Uterus (tissue), 4 donors: ENCODE results near the gene GRID2. TPM values are rescaled to one million over a fixed set of nuclear protein-coding genes. Genes with fewer than 3 reads are reported as not detected.

Experiments used
- DNase-seq, 2 donors: peaks; one replicate each; pipeline ENCODE4 v3.0.0-alpha.2; 2019 to 2020
- H3K27ac ChIP-seq, 2 donors: fragments of 200-600 bp; sonication (generic); 1 replicate in 1 of 2; 2 replicates in 1 of 2; pipeline ENCODE4 v1.5.1; 2016 to 2018
- H3K27me3 ChIP-seq, 2 donors: fragments of 200-600 bp; sonication (generic); one replicate each; pipeline ENCODE4 v1.5.1; 2018 to 2019; ENCODE audit warnings: control low read depth in 1 of 2
- H3K36me3 ChIP-seq, 2 donors: fragments of 200-600 bp; sonication (generic); one replicate each; pipeline ENCODE4 v1.5.1; 2019; ENCODE audit warnings: control low read depth in 1 of 2
- H3K4me1 ChIP-seq, 2 donors: fragments of 200-600 bp; sonication (generic); one replicate each; pipeline ENCODE4 v1.5.1; 2018 to 2019; ENCODE audit warnings: control low read depth in 1 of 2
- H3K4me3 ChIP-seq, 2 donors: fragments of 200-600 bp; sonication (generic); 1 replicate in 1 of 2; 2 replicates in 1 of 2; pipeline ENCODE4 v1.5.1; 2018 to 2019; ENCODE audit warnings: mild to moderate bottlenecking in 1 of 2
- H3K9me3 ChIP-seq, 2 donors: fragments of 200-600 bp; sonication (generic); one replicate each; pipeline ENCODE4 v1.5.1; 2019; ENCODE audit warnings: control low read depth in 1 of 2
- CTCF ChIP-seq, 4 experiments: fragments of 200-600 bp in 2 of 4; fragments of 450-650 bp in 2 of 4; sonication (generic) in 2 of 4; IDR thresholded peaks; one replicate each; pipeline ENCODE4 v1.5.1; 2016 to 2019; ENCODE audit warnings: antibody characterized with exemption in 4 of 4, mild to moderate bottlenecking in 2 of 4, moderate library complexity in 1 of 4
- POLR2A ChIP-seq, 2 donors: fragments of 450-650 bp; IDR thresholded peaks; one replicate each; pipeline ENCODE4 v1.6.1; 2016; ENCODE audit warnings: antibody characterized with exemption in 2 of 2, mild to moderate bottlenecking in 1 of 2, moderate library complexity in 1 of 2
- intact Hi-C: fragments of 100-400 bp; cut with DNase I; formaldehyde crosslinking; loops from one replicate; pipeline ENCODE4 v1.15.1; 2023; ENCODE audit warnings: low total_unique reads
- total RNA-seq, 4 donors: library from RNA; depleted of rRNA in 3 of 4; stranded (reverse); fragments of >200 nt in 3 of 4; gene quantifications; one replicate each; pipeline versions ENCODE4 v1.1.0 to v1.2.4, GENCODE V29; 2014 to 2023
- donor health status: DM: yes; HTN: yes; CAD: no.

The GRID2 gene
- total RNA-seq, 4 donors from 2014 or later, result 0.27 to 33.3 (median 0.59) TPM; not detected in 1

GRCh38 chr4:92279296-92279695, 24.5 kb upstream of the GRID2 start:
- TF ChIP-seq CTCF (IDR thresholded peaks at IDR 0.05) (no peak), POLR2A (IDR thresholded peaks at IDR 0.05) (no peak)
- no peak overlapping the region for H3K4me3 ChIP-seq
- H3K4me1 ChIP-seq, result no peaks in the 10 kb centered on the region
- H3K36me3 ChIP-seq, result no peaks in the 10 kb centered on the region
- intact Hi-C loops, result no loop called here
- H3K27me3 ChIP-seq, result no peaks in the 10 kb centered on the region
- no peaks in the 10 kb centered on the region for H3K9me3 ChIP-seq
- H3K27ac ChIP-seq, result no peak overlapping the region
- DNase-seq, result no peak

- TF ChIP-seq CTCF (IDR thresholded peaks at IDR 0.05) (no peak), POLR2A (IDR thresholded peaks at IDR 0.05) (no peak)
- Histone ChIP-seq H3K36me3 (no peaks in the 10 kb centered on the region), H3K27ac (no peak overlapping the region), H3K9me3 (no peaks in the 10 kb centered on the region), H3K27me3 (peaks cover 0 to 19% of the 10 kb centered on the region in 2 donors), H3K4me1 (peaks cover 0 to 5% of the 10 kb centered on the region in 2 donors), H3K4me3 (no peak overlapping the region)
- intact Hi-C loops, result no loop called here
- no peak for DNase-seq
Measured at GRCh38 chr4:92299152-92299551, 4.6 kb upstream of the GRID2 start.

- H3K27me3 ChIP-seq, result peaks cover 0 to 40% of the 10 kb centered on the region in 2 donors
Measured at GRCh38 chr4:92304121-92304520, 355 bp downstream of the GRID2 start.

DNA sequence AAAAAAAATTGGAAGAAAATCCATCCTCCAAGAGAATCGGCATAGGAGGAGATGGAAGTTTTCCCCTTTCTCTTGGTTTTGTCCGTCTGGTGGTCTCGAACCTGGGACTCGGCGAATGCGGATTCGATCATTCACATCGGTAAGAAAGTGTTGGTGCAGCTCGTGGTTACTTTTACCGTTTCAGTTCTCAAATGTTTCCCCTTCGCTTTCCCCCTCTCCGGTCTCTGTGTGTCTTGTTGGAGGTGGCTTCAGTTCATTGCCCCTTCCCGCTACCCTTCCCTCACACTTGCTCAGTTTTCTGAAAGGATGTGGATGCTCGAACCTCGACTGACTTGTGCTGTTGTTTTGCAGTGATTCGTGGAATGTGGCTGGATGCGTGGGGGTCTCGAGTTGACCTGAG, 840 bp downstream of the GRID2 start:
- intact Hi-C loops, result no loop called here
- peak overlapping the region in 1 of 2 donors; percentile 13 for H3K4me3 ChIP-seq
- peaks cover 0 to 14% of the 10 kb centered on the region in 2 donors for H3K4me1 ChIP-seq
- no peak for TF ChIP-seq CTCF (IDR thresholded peaks at IDR 0.05)
- no peak for TF ChIP-seq POLR2A (IDR thresholded peaks at IDR 0.05)
- no peaks in the 10 kb centered on the region for H3K9me3 ChIP-seq
- H3K27ac ChIP-seq, result no peak overlapping the region
- H3K36me3 ChIP-seq, result no peaks in the 10 kb centered on the region
- peaks cover 0 to 40% of the 10 kb centered on the region in 2 donors for H3K27me3 ChIP-seq
- DNase-seq, result no peak

More at GRCh38 chr4:92304121-92304520, 355 bp downstream of the GRID2 start:
- intact Hi-C loops, result no loop called here
- no peak for DNase-seq
- H3K4me1 ChIP-seq, result peaks cover 0 to 14% of the 10 kb centered on the region in 2 donors
- H3K36me3 ChIP-seq, result no peaks in the 10 kb centered on the region
- H3K27ac ChIP-seq, result no peak overlapping the region
- TF ChIP-seq POLR2A (IDR thresholded peaks at IDR 0.05) (no peak), CTCF (IDR thresholded peaks at IDR 0.05) (no peak)
- no peaks in the 10 kb centered on the region for H3K9me3 ChIP-seq
- no peak overlapping the region for H3K4me3 ChIP-seq

DNA sequence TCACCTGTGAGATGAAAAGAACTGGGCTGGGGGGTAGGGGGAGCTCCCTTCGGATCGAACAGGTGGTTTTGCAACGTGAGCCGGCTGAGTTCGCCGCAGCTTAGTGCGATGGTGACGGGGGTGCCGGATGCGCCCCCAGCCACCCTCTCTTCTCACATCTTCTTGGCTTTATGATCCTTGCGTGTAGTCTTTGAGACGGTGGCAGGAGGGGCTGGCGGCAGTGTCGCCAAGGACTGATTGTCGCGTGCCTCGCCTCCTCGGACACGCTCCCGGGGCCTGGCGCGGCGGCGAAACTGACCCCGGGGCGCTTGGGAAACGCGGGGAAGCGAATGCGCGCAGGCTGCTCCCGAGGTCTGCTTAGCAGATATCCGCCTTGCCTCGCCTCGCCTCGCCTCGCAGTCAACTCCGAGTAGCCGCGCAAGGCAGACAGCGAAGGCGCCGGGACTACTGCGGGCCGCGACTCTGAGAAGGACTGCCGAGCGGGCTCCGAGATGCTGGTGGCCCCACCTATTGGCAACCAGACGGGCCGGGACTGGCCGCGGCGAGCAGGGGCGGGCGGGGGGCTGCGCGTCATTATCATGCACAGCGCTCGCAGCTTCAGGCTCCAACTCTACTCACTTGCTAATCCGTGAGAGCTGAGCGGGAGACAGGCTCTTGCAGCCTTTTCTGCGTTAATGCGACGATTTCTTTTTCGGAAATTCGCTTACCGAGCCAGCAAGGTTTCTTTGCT, 1.5 kb downstream of the GRID2 start:
- DNase-seq, result no peak
- intact Hi-C loops, result no loop called here
- Histone ChIP-seq H3K4me3 (peak overlapping the region; percentile 10 to 13), H3K27ac (no peak overlapping the region), H3K36me3 (no peaks in the 10 kb centered on the region), H3K9me3 (no peaks in the 10 kb centered on the region), H3K4me1 (peaks cover 0 to 14% of the 10 kb centered on the region in 2 donors), H3K27me3 (peaks cover 0 to 40% of the 10 kb centered on the region in 2 donors)
- TF ChIP-seq POLR2A (IDR thresholded peaks at IDR 0.05) (no peak), CTCF (IDR thresholded peaks at IDR 0.05) (no peak)
